Ramos (cell line): ENCODE data around the gene LRFN4.

Experiments
- in situ Hi-C: fragments of 300-500 bp; cut with MboI; formaldehyde crosslinking; loops from one replicate; pipeline ENCODE4 v1.14.3; 2022; ENCODE audit warnings: low sequenced_read_pairs; ENCODE audit not compliant: unreplicated experiment

The LRFN4 gene

DNA sequence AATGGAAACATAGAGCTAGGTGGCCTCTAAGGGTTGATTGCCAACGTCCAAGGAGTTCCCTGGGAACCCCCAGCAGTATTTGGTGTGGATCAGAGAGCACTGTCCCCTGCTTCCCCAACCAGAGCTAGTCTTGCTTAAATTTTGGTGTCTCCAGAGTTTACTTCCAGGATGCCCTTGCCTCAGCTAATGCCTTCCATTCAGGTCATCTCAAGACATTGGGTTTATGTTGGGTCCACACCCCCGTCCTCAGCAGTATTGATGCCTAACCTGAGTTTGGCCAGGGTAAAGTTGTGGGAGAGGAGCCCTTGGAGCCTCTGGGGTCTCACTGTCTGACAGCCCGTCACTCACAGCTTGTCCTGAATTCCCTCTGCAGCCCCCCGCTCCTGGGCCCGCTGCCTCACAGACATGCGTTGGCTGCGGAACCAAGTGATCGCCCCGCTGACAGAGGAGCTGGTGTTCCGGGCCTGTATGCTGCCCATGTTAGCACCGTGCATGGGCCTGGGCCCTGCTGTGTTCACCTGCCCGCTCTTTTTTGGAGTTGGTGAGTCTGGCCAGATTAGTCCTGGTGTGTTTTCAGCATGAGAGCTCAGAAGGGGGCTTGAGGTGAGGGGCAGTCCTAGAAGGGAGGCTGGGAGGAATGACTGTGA lies 12.2 kb upstream of the LRFN4 start:
- in situ Hi-C loops, result loop anchor here (5.0 kb wide), 1 partner anchor 38 kb away; no protein-coding TSS in a partner anchor

DNA sequence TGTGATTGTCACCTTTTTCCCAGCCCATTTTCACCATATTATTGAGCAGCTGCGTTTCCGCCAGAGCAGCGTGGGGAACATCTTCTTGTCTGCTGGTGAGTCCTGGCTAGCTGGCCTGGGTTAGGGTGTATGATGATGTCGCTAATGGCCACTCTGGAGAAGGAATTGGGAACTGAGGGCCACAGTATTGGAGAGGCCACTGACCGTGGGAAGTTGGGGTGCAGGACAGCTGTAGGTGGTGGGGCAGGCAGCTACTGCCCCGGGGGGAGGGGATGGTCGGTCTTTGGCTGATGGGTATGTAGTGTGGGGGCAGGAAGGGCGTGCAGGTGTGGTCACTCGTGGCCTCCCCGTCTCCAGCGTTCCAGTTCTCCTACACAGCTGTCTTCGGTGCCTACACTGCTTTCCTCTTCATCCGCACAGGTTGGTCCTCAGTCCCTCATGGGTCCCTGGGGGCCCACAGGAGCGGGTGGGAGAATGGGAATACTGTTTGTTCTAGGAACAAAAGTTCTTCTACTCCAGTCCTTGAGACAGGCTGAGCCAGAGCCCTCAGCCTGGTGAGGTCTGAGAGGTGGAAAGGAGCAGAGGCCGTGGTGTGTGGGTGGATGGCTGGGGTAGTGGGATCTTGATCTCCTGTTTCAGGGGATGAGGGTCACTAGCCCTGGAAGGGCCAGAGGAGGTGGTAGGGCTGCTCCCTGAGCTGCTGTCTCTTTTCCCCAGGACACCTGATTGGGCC lies 11.6 kb upstream of the LRFN4 start:
- in situ Hi-C loops, result no loop called here

DNA sequence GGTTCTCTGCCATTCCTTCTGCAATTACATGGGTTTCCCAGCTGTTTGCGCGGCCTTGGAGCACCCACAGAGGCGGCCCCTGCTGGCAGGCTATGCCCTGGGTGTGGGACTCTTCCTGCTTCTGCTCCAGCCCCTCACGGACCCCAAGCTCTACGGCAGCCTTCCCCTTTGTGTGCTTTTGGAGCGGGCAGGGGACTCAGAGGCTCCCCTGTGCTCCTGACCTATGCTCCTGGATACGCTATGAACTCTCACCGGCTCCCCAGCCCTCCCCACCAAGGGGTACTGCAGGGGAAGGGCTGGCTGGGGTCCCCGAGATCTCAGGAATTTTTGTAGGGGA lies 11.0 kb upstream of the LRFN4 start:
- in situ Hi-C loops, result no loop called here

DNA sequence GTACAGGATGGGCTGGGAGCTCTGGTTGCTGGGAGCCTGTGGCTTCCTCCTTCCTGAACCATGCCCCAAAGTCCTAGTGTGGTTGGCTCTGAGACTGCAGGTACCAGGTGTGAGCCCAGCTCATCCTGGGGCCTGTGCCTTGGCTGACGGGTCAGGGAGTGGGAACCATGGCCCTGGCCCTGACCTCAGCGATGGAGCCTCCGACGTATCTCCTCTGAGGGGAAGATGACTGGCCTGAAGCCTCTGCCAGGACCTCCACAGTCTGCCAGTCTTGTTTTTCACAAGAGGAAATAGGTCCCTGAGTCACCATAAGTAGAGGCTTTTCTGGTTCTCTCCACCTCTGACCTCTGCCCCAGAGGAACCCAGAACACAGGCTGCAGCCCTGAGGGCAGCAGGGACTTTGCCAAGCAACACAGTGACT lies 10.2 kb upstream of the LRFN4 start:
- in situ Hi-C loops, result no loop called here

DNA sequence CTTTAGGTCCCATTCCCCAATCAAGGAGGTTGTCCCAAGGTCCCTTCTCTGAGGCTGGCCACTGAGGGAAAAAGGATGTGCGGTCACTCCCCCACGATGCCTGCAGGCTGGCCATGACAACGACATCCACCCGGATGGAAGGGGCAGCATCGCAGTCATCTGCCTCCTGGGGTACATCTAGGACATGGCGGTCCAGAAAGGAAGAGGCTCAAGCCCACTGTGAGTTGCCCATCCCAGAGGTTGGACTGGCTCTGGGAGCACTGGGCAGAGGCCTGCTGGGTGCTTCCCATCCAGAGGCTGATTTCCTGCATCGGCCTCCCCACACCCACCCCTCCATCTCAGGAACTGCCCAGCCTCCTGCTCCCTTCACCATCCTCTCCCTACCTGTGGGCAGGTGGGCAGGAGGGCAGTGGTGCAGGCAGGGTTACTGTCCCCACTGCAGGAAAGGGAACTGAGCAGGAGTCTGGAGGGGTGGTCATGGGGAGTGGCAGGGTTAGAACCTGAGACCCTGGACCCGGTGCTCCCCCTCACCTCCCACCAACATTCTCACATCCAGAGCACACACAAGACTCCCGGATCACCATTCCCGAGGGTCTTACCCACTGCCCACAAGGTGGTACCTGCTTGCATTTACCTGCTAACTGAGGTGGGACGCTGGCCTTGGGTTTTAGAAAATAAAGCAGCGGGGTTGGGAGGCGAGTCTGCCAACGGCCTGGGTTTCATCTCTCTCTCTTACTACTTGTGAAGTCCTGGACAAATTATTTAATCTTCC lies 9.2 kb upstream of the LRFN4 start:
- in situ Hi-C loops, result no loop called here

DNA sequence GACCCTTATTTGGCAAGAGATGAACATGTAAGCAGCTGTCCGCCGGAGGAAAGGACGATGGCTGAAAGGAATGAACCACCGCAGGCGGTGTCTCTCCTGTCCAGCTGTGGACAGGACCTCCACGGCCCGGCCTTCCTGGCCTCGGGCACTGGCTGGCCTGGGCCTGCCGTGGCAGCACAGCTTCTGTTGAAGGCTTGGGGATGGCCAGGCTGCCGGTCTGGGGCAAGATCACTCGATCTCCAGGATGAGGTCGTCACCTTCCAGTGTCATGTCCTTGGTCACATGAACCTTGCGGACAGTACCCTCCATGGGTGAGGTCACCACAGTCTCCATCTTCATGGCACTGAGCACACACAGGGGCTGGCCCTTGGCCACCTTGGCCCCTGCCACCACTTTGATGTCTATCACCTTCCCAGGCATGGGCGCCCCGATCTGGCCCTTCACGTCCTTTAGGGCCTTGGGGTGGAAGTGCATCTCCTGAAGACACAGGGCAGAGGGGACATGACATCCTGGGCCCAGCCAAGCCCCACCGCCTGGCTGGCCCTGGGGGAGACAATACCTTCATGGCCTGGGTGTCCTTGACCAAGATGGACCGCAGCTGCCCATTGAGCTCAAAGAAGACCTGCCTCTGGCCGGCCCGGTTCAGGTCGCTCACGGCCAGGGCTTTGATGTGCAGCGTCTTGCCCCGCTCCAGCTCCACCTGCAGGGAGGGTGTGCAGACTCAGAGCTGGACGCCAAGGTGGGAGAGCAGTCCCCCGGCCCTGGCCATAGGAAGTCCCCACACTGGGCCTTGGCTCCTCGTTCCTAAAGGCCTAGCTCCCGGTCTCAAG lies 8.0 kb upstream of the LRFN4 start:
- in situ Hi-C loops, result no loop called here

DNA sequence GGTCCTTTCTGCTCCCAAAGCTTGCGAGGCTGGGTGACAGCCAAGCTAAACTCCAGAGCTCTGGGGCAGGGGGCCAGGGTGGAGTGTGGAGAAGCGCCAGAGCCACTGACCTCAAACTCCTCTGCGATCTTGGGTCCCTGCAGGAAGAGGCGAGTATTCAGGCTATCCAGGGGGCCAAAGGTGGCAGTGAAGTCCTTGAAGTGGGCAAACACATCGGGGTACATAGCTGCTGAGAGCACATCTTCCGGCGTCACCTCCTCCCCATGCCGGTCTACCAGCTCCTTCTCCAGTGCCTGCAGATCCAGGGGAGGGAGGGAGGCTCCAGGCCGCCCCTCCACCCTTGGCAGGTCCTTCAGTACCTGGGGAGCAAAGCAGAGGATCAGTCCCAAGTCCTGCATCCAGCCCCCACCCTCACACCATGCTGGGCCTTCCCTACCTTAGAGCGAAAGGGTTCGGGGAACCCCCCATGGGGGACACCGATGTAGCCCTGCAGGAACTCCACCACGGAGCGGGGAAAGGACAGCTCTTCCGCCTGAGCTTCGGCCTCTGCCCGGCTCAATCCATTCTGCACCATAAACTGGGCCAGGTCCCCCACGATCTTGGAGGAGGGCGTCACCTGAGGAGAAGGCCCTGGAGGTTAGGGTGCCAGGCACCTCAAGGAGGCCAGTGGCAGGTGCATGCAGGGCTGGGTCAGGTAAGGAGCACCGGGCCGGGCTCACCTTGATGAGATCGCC lies 7.2 kb upstream of the LRFN4 start:
- in situ Hi-C loops, result no loop called here

DNA sequence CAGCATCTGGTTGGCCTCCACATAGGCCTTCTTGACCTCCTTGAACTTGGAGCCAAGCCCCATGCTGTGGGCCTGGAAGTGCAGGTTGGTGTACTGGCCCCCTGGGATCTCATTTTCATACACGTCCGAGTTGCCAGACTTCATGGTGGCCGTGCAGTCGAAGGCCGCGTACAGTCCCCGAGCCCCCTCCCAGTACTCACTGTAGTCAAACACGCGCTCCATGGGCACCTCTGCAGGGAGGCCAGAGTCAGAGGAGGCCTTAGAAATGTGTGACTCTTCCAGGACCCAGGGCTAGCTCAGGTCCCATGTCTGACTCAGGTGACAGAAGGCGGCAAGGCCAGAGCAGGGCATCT lies 6.7 kb upstream of the LRFN4 start:
- in situ Hi-C loops, result no loop called here

DNA sequence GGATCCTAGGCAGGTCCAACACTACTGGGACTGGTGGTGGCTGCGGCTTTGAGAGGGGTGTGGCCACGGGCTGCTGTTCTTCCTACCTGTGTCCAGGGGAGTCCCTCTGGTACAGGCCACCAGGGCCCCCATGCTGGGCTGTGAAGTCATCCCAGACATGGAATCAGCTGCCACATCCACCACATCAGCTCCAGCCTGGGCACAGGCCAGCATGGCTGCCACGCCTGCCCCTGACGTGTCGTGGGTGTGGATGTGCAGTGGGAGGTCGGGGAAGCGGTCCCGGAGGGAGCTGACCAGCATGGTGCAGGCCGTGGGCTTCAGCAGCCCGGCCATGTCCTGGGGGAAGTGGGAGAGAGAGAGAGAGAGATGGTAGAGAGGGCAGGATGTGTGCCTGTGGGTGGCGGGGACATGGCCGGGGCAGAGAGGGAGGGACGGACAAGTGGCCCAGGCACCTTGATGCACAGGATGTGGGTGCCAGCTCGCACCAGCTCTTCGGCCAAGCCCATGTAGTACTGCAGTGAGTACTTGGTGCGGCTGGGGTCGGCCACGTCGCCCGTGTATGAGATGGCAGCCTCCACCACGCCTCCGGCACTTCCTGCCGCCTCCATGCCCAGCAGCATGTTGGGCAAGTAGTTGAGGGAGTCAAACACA lies 6.2 kb upstream of the LRFN4 start:
- in situ Hi-C loops, result no loop called here

DNA sequence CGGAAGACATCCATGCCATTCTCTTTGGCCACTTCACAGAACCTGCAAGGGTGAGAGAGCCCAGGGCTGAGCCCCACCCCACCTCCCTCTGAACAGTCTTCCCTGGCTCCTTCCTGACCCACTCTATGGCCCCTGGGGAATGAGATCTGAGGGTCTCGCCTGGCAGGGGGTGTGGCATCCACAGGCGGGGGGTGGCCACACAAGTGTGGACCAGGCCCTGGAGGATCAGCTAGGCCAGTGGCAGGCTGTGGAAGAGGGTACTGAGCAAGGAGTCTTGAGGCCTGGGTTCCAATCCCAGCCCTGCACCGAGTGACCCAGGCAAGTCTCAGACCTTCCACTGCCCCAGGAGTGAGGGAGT lies 5.6 kb upstream of the LRFN4 start:
- in situ Hi-C loops, result no loop called here

DNA sequence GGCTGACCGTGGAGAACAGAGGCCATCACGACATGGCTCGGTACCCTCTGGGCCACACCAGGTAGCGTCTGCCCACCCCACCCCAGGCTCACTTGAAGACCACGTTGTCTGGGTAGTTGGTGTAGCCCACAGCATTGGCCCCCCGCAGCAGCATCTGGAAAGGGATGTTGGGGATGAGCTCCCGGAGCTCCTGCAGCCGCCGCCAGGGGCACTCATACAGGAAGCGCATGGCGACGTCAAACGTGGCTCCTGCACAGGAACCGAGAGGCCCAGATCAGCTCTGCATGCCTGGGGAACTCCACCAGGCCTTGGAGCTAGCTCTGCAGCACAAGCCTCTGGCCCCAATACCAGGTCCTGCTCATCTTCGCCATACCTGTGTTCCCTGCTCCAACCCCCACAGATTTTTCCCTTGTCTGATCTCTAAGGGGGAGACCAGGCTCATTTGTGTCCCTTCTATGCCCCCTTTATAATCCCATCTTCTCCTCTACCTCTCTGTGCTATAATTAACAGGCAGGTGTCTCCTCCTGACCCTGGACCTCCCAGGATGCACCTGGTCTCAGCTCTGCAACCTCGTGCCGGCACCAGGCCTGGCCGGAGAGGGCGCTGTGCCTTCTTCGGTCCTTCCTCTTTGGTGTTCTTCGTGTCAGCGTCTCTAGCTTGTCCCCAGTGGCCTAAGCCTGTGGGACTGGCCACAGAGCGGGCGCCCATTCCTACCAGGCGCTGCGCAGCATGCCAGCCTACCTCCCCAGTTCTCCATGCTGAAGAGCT lies 5.0 kb upstream of the LRFN4 start:
- in situ Hi-C loops, result no loop called here

DNA sequence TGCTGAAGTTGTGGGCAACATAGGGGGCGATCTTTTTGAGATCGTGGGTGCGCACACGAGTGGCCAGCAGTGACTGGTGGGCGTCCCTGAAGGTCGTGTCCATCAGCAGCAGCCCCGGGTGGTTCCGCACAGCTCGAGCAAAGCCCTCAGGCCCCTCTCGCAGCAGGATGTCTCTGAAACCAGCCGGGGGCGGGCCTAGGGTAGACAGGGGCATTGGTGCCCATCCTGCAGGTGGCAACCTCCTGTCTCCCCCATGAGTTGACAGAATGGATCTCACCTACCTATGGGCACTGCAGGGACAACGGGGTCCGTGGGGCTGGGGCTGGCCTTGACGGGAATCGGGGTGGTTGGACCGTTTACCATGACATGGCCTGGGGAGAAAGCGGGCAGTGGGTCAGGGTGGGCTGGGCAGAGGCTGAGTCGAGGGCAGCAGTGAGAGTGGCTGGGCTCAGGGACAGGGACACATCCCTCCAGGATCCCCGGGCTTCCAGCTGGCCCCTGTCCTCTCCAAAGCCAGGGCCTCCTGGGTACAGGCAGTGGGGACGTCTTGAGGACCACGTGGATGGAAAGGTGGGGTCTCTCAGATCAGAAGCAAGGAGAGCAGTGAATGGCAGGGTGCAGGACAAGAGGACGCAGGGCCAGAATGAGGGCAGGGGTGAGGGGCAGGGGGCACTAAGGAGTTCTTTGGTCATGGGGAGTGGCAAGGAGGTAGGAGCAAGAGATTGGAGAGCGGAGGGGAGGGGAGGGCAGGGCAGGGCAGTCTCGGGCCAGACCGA lies 4.2 kb upstream of the LRFN4 start:
- in situ Hi-C loops, result no loop called here

DNA sequence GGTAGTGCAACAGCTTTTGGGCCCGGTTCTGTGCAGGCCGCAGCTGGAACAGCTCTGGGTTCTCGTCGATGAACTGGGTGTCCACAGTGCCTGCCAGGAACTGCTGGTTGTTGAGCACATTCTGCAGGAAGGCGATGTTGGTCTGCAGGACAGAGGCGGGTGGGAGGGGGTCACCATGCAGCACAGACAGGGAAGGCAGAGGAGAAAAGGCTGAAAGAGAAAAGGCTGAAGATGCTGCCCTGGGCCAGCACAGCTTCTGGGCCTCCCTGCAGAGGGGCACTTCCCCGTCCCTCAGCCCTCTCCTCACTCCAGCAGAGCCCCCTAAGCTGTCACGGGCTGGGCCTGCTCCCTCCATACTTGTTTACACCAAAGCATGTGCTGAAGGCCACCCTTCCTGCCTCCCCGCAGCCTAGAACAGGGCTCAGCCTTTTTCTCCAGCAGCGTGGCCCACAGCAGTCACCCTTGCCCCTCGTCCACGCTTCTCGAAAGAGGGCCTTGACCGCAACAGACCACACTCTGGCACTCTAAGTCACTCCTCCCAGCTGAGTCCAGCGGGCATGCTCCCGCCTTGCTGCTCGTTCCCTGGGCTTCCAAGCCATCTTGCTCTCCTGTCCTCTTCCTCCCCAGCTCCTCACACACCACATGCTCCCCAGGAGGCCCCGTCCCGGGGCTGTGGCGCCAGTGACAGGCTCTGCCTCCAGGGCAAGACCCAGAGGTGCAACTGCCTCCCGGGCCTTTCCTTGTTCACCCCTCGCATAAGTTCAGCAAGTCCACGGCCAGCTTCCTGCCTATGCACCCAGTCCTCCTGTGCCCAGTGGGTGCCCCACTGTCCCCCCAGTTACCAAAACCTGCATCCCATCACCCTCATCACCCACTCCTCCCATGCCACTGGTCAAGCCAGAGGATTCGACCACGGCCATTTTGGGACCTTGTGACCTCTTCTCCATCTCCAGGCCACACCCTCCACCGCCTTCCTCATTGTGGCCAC lies 3.3 kb upstream of the LRFN4 start:
- in situ Hi-C loops, result no loop called here

DNA sequence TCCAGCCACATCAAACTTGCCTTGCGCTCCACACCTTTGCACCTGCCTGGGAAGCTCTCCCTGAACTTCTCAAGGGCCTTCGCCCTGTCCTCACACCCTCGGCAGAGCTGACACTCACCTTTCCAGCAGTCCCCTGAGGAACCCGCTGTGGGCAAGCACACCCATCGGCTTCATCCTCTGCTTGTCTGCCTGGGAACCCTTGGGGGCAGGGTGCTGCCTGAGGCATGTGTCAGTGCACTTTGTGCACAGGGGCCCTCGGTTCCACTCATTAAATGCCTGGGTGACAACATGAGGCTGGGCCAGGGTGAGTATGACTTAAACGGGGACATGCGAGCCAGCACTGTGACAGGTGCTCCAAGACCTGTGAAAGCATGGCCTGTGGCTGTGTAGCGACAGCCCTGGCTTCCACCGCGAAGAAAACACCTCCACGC lies 2.6 kb upstream of the LRFN4 start:
- in situ Hi-C loops, result no loop called here

DNA sequence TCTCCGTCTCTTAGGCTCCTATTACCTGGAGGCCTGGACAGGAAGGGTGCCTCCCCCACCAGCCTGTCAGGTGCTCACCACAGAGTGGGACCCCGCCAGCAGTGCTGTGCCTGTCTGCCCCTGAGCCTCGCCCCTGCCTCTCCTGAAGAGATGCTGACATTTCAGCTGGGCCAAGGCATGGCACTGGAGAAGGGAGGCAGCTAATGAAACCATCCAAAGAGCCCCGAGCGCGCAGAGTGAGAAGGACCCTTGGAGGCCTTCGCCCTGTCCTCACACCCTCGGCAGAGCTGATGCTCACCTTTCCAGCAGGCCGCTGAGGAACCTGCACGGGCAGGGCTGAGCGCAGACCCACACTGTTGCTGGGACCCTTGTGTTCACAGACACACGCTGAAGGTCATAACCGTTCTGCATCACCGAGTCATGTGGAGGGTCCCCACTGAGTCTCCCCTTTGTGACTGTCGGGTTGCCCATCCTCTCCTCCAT lies 2.1 kb upstream of the LRFN4 start:
- in situ Hi-C loops, result no loop called here

DNA sequence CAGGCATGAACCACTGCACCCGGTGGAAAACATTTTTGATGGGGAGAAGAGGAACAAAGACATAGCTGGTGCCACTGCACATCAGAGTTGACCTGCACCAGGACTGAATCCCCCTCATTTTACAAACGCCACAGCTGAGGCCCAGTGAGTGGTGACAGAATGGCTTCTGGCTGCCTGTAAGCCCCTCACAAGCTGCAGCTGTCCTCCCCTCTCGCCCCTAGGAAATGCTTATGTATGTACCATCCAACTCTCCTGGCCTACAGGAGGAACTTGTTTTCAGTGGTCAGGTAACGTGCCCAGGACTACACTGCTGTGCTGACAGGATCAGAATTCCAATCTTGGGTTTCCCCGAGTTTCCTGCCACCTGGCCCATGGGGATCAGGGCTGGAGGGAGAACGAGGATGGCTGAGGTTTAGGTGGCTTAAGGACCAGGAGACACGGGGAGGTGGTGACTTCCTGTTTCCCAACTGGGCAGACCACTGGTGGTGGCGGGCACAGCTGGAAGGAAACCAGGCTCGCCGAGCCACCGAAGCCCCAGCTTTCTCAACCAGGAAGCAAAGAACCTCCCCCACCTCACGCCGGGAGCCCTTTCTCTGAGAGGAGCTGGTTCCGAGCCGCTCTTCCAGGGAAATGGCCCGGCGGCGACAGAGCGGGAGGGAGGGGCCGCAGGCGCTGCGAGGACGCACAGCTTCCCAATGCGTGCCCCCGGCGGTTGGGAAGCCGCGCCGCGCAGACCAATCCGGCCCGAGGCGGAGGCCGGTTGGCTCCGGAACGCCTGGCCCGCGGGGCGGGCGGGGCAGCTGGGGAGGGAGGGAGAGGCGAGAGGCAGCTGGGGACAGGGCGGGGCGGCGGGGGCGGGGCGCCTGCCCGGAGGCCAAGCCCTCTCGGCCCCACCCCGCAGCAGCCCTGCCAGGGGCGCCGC lies 1.0 kb upstream of the LRFN4 start:
- in situ Hi-C loops, result no loop called here
